ENCODE results near the gene SELENOH. TPM values are rescaled to one million over a fixed set of nuclear protein-coding genes. Genes with fewer than 3 reads are reported as not detected.

Gene SELENOH
- polyA plus RNA-seq, 1 experiment = 104 TPM

GRCh38 chr11:57729479-57729878 lies 11.8 kb upstream of the SELENOH start:
- ChIA-PET CTCF (interaction anchor here (0.6 kb wide), 1 partner anchor 789 kb away, joined by 3 read pairs; no protein-coding TSS in a partner anchor), POLR2A (no interaction called here)

GRCh38 chr11:57732661-57733060 lies 8.6 kb upstream of the SELENOH start:
- POLR2A ChIA-PET = no interaction called here
- H3K27ac ChIP-seq (ENCODE audit: low read depth, low read length) = no peak overlapping the region
- H3K27me3 ChIP-seq (ENCODE audit: control insufficient read depth, insufficient read depth, low read length) = no peaks in the 10 kb centered on the region
- DNase-seq (ENCODE audit: low read depth, low spot score) = no peak
- TF ChIP-seq CTCF (IDR thresholded peaks at IDR 0.05; ENCODE audit: low read depth, low read length) = no peak
- H3K9me3 ChIP-seq (ENCODE audit: control insufficient read depth, insufficient read depth, low read length) = no peaks in the 10 kb centered on the region
- no peak overlapping the region for H3K4me3 ChIP-seq (ENCODE audit: low read depth, low read length)
- CTCF ChIA-PET = interaction anchor here (1.5 kb wide), 1 partner anchor 791 kb away, joined by 3 read pairs; no protein-coding TSS in a partner anchor

More at GRCh38 chr11:57729479-57729878, 11.8 kb upstream of the SELENOH start:
- H3K27me3 ChIP-seq (ENCODE audit: control insufficient read depth, insufficient read depth, low read length) = no peaks in the 10 kb centered on the region
- DNase-seq (ENCODE audit: low read depth, low spot score) = no peak
- H3K9me3 ChIP-seq (ENCODE audit: control insufficient read depth, insufficient read depth, low read length) = no peaks in the 10 kb centered on the region
- H3K4me3 ChIP-seq (ENCODE audit: low read depth, low read length) = no peak overlapping the region
- TF ChIP-seq CTCF (IDR thresholded peaks at IDR 0.05; ENCODE audit: low read depth, low read length) = no peak
- H3K27ac ChIP-seq (ENCODE audit: low read depth, low read length) = no peak overlapping the region

- ChIA-PET POLR2A (interaction anchor here (1.0 kb wide), 1 partner anchor 24 kb away, joined by 5 read pairs; the partner anchor contains the start of genes MED19 and TMX2), CTCF (interaction anchor here (0.6 to 2.8 kb wide), 2 partner anchors 65 to 204 kb away, joined by 3 to 7 read pairs; no protein-coding TSS in a partner anchor)
- TF ChIP-seq CTCF (IDR thresholded peaks at IDR 0.05; ENCODE audit: low read depth, low read length) = no peak
- H3K4me3 ChIP-seq (ENCODE audit: low read depth, low read length) = no peak overlapping the region
- H3K27me3 ChIP-seq (ENCODE audit: control insufficient read depth, insufficient read depth, low read length) = no peaks in the 10 kb centered on the region
- no peak for DNase-seq (ENCODE audit: low read depth, low spot score)
- H3K27ac ChIP-seq (ENCODE audit: low read depth, low read length) = no peak overlapping the region
- no peaks in the 10 kb centered on the region for H3K9me3 ChIP-seq (ENCODE audit: control insufficient read depth, insufficient read depth, low read length)
These were observed 5.5 kb upstream of the SELENOH start for GRCh38 chr11:57735619-57736298.

GRCh38 chr11:57742087-57742452 lies 779 bp downstream of the SELENOH start:
- no peak for TF ChIP-seq CTCF (IDR thresholded peaks at IDR 0.05; ENCODE audit: low read depth, low read length)
- Histone ChIP-seq H3K27me3 (ENCODE audit: control insufficient read depth, insufficient read depth, low read length) (no peaks in the 10 kb centered on the region), H3K27ac (ENCODE audit: low read depth, low read length) (peak overlapping the region; percentile 89), H3K4me3 (ENCODE audit: low read depth, low read length) (peak overlapping the region; percentile 96), H3K9me3 (ENCODE audit: control insufficient read depth, insufficient read depth, low read length) (no peaks in the 10 kb centered on the region)
- DNase-seq (ENCODE audit: low read depth, low spot score) = no peak
- CTCF ChIA-PET = interaction anchor here (1.3 to 2.9 kb wide), 4 partner anchors 10 to 782 kb away, joined by 4 to 10 read pairs (median 6); partner anchors contain the start of genes BTBD18 and CTNND1
- POLR2A ChIA-PET = interaction anchor here (1.2 to 2.1 kb wide), 6 partner anchors 10 to 59 kb away, joined by 3 to 15 read pairs (median 7); partner anchors contain the start of genes BTBD18 and CTNND1

GRCh38 chr11:57744357-57744756 lies 3.1 kb downstream of the SELENOH start:
- no peaks in the 10 kb centered on the region for H3K27me3 ChIP-seq (ENCODE audit: control insufficient read depth, insufficient read depth, low read length)
- H3K4me3 ChIP-seq (ENCODE audit: low read depth, low read length) = no peak overlapping the region
- no peaks in the 10 kb centered on the region for H3K9me3 ChIP-seq (ENCODE audit: control insufficient read depth, insufficient read depth, low read length)
- no peak overlapping the region for H3K27ac ChIP-seq (ENCODE audit: low read depth, low read length)
- no peak for TF ChIP-seq CTCF (IDR thresholded peaks at IDR 0.05; ENCODE audit: low read depth, low read length)
- CTCF ChIA-PET = interaction anchor here (0.8 to 9.6 kb wide), 2 partner anchors 17 to 57 kb away, joined by 5 to 149 read pairs; partner anchors contain the start of gene CTNND1
- no peak for DNase-seq (ENCODE audit: low read depth, low spot score)
- POLR2A ChIA-PET = no interaction called here
